GM19240 (cell line): Measurements from ENCODE around the gene P2RX6.
"Not testable (repeated sequence)": the region's sequence is repeated elsewhere in the genome, so short reads cannot be mapped to it uniquely, and the experiment has no call there.

Source experiments
- DNase-seq: peaks from one replicate; pipeline ENCODE4 v3.0.0; 2011; ENCODE audit warnings: low spot score; ENCODE audit not compliant: insufficient read length

The P2RX6 gene

DNA sequence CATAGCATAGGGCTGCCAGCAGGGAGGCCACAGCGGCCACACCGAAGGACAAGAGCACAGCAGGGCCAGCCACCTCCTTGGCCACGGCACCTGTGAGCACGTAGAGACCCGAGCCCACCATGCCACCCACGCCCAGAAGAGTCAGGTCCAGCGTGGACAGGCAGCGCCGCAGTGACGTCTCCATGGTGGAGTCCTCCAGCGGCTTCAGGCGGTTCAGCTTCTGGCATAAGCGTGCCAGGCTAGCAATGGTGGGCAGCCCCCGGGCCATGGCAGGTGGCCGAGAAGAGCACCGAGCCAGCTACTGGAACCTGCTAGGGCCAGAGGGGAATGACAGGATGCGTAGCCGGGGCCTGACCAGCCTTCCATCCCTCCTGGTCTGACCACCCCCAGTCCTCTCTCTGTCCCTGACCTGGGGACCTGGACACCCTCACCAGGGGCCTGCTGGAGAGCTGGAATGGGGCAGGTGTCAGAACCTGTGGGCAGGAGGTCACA is 16.6 kb downstream of the P2RX6 start:
- DNase-seq = no peak

DNA sequence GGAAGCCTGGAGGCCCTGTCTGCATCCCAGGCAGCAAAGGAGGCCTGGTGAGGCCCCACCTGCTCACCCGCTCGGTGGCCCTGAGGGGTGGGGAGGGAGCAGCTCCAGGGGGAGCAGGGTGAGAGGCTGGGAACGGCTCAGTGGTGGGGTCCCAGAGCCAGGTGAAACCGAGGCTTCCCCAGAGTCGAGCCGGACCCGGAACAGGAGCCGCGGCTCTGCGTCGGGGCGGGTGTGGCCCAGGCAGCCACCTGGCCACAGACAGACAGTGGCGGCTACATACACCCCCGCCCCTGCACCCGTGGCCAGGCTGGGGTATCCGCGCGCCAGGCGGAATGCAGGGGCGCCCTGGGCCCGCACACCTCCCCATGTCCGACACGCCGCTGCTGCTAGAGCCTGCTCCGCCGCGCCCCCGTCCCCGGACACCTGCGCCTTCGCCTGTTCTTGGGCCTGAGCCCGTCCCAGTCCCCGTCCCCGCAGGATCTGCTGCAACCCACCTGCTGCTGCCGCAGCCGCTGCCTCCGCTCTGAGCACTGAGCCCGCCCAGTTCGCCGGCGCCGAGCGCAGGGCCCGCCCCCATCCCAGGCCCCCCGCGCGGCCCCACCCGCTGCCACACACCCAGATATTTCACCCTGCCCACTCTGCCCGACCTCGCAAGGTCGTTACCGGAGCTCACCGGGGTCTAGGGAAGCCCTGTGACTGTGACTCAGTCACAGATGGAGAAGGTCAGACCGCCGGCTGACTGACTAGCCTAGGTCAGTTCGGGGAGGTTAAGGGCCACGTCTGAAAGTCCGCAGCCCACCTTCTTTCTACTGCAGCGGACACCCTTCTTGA is 17.3 kb downstream of the P2RX6 start, which contains the start of gene SLC7A4:
Gene SLC7A4, minus strand, starts transcription at position 525 of the 831 bp plus-strand sequence. CDS start 749 bp downstream, outside the sequence.
- no peak for DNase-seq

DNA sequence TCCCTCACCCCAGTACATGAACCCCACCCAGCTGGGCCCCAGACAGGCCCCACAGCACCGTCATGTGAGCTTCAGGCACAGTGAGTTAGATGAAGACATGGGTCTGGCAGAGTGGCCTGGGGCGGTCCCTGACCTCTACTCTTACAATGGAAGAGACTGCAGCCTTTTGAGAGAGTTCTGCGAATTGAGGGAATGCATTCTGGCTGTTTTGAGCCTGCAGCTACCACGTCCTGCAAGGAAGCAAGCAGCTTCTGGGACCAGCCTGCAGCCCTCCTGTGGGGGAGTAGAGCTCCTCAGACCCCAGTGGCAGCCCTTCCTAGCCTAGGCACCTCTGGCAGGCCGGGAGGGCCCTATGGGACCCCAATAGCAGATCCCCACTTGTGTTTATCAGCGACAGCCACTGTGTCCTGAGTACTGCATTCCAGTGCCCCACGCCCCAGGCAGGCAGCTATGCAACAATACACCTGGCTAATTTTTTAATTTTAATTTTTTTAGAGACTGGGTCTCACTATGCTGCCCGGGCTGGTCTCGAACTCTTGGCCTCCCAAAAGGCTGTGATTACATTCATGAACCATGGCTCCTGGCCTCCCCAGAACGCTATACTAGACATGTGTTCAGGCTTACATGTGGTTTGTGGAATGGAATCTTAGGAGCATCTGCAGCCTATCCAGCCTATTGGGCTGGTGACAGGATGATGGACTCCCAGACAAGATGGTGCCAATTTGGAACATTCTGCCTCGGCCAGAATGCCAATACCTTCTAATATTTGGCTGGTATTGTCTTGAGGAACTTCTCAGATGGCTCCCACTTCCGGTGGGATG is 18.1 kb downstream of the P2RX6 start:
- DNase-seq = no peak

DNA sequence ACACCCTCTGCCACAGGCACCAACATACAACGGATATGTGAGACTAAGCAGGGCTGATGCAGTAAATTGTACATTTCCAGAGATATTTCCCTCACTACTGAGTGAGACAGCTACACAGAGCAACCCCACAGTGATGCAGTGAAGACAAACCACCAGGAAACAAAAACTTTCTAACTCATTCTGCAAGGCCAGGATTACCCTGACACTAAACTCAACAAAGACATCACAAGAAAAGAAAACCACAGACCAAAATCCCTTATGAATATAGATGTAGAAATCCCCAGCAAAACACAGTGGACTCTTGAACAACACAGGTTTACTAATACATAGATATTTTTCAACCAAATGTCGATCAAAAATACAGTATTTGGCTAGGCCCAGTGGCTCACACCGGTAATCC is 18.9 kb downstream of the P2RX6 start:
- DNase-seq = no peak

DNA sequence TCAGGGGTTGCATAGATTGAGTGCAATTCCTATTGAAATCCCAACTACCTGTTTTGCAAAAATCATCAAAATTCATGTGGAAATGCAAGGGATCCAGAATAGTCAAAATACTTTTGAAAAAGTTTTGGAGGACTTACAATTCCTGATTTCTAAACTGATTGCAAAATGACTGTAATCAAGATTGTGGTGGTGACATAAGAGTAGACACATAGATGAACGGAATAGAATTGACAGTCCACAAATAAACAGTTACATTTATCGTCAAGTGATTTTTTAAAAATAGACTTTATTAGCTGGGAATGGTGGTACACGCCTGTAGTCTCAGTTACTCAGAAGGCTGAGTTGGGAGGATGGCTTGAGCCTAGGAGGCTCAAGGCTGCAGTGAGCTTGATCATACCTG is 20.0 kb downstream of the P2RX6 start:
- no peak for DNase-seq

DNA sequence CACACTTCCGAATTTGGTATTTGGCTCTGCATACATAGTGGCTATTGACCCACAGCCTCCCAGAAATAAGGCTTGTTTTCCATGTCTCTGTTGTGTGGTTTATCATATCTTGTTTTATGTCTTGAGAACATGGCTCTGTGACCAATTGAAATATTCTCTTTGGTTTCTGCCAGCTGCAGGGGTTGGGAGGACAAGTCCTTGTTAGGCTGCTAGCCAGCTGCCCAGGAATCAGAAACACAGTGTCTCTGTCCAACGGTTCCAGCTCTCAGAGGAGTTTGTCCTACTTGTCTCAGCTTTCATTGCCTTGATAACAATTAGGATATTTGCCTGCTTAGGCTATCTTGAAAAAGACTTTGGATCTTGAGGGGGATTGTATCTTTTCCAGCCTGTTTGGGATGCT is 23.4 kb downstream of the P2RX6 start:
- DNase-seq = no peak

DNA sequence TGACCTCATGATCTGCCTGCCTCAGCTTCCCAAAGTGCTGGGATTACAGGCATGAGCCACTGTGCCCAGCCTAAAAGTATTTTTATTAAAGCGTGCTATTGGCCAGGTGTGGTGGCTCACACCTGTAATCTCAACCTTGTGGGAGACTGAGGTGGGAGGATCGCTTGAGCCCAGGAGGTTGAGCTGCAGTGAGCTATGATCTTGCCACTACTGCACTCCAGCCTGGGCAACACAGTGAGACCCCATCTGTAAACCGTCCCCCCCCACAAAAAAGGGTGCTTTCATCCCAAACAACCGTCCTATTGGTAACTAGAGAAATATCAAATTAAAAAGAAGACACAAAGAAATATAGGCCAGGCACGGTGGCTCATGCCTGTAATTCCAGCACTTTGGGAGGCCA is 24.2 kb downstream of the P2RX6 start:
- not testable (repeated sequence) for DNase-seq

DNA sequence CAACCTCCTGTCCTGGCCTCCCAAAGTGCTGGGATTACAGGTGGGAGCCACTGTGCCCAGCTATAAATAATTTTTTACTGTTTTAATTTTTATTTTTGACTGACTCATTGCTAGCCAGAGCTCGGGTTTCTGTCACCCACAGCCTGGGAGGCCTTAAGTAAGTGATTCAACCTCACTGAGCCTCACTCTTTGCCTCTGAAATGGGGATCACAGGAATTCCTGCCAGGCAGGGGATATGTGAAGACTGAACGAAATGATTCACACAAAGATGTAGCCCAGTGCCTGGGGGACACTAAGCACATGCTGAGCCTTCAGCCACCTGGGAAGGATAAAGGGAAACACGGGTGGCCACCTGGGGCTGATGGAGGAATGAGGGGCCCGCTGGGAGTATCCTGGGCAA is 27.0 kb downstream of the P2RX6 start:
- DNase-seq = no peak

DNA sequence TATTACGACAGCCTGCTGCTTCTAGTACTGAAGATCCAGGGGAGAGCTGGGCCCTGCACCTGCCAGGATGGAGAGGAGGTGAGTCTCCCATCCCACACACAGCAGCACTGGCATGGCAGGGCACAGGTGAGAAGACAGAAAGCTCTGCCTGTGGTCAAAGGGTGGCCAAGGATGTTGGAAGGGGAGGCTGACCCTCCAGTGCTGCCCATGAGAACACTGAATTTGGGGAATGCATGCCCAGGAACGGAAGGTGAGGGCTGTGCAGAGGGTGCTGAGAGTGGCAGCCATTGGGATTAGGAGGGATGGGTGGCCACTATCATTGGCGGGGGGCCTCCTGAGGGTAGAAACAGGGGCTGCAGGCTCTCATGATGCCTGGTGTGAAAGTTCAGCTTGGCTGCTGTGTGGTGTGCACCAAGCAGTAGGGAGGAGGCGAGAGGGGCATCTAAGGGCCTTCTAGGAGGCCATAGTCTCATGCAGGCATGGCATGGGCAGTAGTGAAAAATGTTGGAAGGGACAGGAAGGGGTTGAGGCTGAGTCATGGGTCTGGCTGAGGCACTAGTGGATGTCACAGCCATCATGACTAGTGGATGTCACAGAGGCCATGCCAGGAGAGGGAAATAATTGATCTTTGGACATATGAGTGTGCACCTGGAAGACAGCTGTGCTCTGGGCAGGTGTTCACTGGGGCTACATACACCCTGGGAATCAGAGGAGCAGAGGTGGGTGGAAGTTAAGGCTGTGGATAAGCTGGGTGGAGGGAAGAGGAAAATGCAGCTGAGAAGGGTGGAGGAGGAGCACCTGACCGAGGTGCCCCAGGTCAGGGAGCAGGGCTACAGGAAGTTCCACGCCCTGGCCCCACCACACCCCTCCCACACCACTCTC is 28.3 kb downstream of the P2RX6 start:
- DNase-seq = no peak

DNA sequence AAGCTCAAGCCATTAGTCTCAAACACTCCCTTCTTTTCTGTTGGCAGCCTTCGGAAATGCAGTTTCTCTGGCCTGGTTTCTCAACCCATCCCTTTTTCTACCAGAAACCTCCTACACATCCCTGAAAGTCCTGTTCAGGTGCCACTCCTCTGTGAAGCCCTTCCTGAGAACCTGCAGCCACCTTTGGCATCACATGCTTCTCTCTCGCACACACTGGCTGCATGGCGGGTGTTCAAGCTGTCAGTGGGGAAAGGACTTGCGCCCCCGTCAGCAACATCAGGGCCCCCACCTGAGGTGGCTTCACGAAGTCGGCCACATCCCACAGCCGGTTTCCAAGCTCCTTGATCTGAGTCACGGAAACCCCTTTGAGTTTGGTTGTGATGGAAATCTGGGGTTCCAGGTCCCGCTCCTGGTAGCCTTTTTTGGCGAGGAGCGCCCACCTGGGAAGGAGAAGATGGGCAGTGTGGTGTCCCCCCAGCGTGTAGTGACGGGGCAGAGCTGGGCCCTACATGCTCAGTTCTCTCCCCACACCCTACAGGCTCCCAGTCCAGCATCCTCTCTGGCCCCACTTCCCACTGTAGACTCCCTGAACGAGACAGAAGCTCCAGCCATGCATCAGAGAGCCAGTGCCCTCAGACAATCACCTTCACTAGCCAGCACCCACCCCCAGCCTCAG is 29.0 kb downstream of the P2RX6 start:
- no peak for DNase-seq

DNA sequence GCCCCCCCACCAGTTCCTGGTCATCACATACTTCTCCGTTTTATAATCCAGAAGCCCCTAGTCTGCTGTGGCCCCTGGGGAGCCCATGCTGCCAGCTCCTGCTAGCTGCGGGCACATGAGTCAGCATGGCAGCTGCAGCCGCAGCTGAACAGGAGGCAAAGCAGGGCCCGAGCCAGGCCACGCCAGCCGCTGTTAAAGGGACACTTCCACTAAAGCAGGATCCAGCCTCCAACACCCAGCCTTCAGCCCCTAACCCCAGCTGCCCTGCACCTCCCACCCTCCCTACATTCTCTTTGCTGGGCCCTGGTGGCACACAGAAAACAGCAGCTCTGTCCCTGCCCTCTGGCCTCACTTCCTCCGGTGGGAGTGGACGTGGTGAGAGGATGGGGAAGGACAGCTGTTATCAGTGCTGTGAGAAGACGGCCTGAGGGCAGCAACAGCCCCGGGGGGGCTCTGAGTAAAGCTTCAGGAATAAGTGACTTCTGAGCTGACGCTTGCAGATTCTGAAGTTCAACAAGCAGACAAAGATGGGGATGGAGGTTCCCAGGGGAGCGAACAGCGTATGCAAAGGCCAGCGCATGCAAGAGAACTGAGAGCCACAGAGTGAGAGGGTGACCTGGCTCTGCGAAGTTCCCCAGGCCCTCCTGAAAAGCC is 30.1 kb downstream of the P2RX6 start:
- DNase-seq = no peak

DNA sequence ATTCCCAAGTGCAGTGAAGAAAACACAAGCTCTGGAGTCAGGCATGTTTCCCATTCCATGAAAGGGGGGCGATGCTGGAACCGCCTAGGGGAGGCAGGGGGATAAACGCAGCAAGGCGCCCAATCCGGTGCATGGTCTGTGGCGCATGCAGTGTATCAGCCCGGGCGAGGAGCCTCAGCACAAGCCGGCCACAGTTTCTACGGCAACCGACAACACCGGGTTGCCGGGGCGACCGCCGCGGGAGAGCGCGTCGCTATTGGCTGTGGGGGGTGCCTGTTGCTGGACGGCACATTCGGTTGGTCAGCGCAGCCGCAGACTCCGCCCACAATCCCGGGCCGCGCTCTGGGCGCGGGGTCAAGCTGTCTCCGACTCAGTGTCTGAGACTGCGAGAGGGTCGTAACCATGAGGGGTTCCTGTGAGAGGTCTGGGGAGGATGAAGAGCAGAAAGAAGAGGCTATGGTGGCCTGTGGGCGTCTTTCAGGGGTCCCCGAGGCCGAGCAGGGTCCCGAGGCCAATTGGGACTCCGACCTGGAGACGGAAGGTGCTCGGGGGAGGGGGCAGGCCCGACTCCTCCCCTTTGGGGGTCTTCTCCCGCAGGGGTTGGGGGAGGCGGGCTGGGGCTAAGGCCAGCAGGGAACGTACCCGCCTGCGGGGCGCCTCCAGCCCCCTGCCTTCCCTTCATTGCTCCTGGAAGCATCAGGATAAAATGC is 30.8 kb downstream of the P2RX6 start, which contains the start of gene LRRC74B:
Gene LRRC74B, plus strand, starts transcription at position 362 of the 710 bp plus-strand sequence. Its CDS starts 41 bp downstream, at position 403.
- peak; percentile 86 for DNase-seq

DNA sequence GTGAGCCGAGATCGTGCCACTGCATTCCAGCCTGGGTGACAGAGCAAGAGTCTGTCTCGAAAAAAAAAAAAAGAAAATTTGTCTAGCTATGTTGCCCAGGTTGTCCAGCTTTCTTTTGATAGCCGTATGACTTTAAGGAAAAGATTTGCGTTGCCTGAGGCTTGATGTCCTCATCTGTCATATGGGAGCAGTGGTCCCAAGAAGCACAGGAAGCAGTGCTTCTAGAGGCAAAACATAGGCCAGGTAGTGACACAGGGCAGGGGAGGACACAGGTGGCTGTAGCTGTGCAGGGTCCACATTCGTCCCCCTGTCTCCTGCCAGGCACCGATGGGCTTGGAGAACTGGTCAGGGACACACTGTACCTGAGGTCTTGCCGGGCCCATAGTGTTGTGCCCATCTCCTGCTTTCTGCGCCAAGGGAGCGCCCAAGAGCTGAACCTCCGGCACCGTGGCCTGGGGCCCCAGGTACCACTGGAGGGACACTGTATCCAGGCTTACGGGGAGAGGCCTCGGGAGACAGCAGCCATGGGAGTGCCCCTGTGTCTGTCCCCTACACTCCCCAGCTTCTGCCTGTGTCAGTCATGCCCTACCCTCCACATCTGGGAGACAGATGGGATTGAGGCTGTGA is 32.2 kb downstream of the P2RX6 start:
- no peak for DNase-seq

DNA sequence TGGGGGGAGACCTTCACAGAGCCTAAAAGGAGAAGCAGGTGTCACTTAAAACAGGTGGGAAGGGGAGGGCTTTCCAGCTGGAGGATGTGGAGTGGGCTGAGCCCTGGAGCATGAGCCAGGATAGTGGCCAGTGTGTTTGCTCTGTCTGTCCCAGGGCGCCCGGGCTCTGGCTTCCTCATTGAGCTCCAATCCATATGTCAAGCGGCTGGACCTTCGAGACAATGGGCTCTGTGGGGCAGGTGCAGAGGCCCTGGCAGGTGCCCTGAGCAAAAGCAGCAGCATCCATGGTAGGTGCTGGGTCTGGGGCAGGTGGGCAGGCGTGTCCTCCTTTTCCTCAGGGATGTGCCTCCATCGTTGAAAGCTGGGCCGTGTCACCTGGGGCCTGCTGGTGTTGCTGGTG is 32.8 kb downstream of the P2RX6 start:
- no peak for DNase-seq

DNA sequence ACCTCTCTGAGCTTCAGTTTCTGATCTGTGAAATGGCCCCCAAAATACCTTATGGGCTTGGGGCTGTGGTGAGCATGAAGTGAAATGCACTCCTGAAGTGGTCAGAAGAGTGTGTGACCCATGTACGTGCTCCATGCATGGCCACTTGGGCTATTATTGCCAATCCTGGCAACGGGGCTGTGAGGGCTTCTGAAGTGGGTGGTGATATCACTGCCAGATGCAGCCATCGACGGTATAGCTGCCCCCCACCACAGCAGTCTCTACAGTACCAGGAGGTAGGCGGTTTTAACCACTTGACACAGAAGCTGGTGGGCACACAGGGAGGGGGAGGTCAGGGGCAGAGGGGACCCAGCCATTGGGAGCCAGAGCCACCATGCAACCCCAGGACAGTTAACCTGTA is 33.5 kb downstream of the P2RX6 start:
- DNase-seq = not testable (repeated sequence)

DNA sequence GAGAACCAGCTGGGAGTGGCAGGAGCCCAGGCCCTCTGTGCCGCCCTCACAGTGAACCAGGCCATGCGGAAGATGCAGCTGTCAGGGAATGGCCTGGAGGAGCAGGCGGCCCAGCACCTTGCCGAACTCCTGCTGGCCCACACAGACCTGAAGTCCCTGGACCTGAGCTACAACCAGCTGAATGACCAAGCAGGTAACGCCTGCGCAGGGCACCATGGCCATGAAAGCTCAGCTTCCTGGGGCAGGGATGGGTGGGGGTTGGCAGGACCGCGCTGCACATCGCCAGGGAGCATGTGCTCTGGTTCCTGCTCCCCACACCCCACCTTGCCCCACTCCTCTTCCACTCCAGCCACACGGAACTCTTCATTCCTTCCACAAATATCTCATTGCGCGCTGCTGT is 34.0 kb downstream of the P2RX6 start:
- not testable (repeated sequence) for DNase-seq

DNA sequence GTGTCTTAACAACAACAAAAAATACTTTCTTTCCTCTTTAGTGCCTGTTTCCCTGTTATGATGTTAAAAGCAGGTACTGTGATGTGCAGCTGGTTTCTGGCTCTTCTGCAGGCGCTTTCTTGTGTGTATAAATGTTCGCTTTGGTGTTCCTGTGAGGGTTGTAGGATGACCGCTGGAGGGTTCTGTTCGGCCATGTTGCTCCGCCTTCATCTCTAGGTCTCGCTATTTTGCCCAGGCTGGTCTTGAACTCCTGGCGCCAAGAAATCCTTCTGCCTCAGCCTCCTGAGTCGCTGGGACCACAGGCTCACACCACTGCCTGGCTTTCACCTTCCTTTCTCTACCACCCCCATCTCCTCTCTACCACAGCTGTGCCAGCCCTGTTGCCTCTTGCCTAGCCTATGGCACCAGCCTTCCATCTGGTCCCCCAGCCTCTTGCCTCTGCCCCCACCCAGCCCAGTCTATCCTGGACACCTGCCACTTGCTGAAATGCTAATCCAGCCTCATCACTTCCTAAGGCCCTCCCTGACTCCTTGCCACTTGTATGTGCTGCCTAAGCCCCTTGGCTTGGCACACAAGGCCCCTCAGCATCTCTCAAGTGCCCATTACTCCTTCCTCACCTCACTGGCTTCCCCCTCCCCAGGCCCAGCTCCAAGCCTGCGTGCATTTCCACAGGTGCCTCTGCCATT is 36.3 kb downstream of the P2RX6 start:
- no peak for DNase-seq

DNA sequence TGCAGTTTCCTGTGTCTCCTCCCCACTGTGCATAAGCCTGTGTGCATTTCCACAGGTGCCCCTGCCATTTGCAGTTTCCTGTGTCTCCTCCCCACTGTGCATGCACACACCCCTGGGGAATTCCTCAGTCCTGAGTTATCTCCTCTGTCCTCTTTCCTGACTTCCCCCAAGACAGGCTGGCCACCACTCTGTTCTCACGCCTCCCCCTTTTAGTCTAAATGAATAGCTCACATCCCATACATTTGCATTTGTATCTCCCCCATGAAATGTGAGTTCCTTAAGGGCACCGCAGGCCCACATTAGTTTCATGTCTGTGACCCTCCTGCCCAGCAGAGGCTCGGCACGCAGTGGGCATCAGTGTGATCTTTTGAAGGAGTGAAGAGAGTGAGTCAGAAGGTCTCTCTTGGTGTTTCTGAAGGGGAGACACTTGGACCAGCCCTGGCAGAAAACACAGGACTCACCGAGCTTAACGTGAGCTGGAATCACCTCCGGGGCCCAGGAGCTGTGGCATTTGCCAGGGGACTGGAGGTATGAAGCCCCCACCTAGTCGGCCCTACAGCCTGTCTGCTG is 37.0 kb downstream of the P2RX6 start:
- no peak for DNase-seq
